SK-N-SH (cell line): ENCODE data around the gene ABCB9. TPM values are rescaled to one million over a fixed set of nuclear protein-coding genes. Genes with fewer than 3 reads are reported as not detected.

Source experiments
- CTCF ChIA-PET: fragments of 300-600, 350-600 bp; formaldehyde crosslinking; extraction: SDS; loops from one replicate; lab custom pipeline; 2021; lab: Yijun Ruan, JAX
- POLR2A ChIA-PET: fragments of 350-600 bp; sonication (Branson Sonifier 250); formaldehyde crosslinking; extraction: SDS; loops from one replicate; lab custom pipeline; 2020; ENCODE audit warnings: antibody characterized with exemption, inconsistent platforms; lab: Yijun Ruan, JAX
- DNase-seq: peaks from one replicate; pipeline ENCODE4 v3.0.0; 2012
- H2AFZ ChIP-seq: fragments of 200-600 bp; sonication (generic); 2 replicates; pipeline ENCODE4 v1.8.1; 2016; ENCODE audit warnings: antibody characterized with exemption, mild to moderate bottlenecking, low read depth
- H3F3A ChIP-seq: fragments of 200-600 bp; sonication (generic); replicated peaks from 2 replicates; pipeline ENCODE3; 2016; ENCODE audit warnings: antibody characterized with exemption, mild to moderate bottlenecking; ENCODE audit not compliant: insufficient read depth
- H3K27ac ChIP-seq, 2 experiments: fragments of 200-500 bp in 1 of 2; fragments of 200-600 bp in 1 of 2; sonication (Bioruptor generic) in 1 of 2; sonication (generic), shearing (Covaris generic) in 1 of 2; 2 replicates each; pipeline versions ENCODE4 v1.5.1 to v1.6.1; 2014 to 2016; ENCODE audit warnings: low read depth in 2 of 2, inconsistent platforms in 1 of 2, low read length in 1 of 2, mild to moderate bottlenecking in 1 of 2, mixed read lengths in 1 of 2
- H3K27me3 ChIP-seq: fragments of 200-600 bp; sonication (generic), shearing (Covaris generic); 2 replicates; pipeline ENCODE4 v1.6.1; 2016; ENCODE audit warnings: mixed run types; ENCODE audit not compliant: insufficient read depth
- H3K36me3 ChIP-seq, 2 experiments: fragments of 200-500 bp in 1 of 2; fragments of 200-600 bp in 1 of 2; sonication (Bioruptor generic) in 1 of 2; sonication (generic) in 1 of 2; replicated peaks in 1 of 2; 2 replicates each; pipeline versions ENCODE3 to v1.5.1; 2014 to 2016; ENCODE audit warnings: low read length in 1 of 2, mild to moderate bottlenecking in 1 of 2; ENCODE audit not compliant: insufficient read depth in 2 of 2, control insufficient read depth in 1 of 2
- H3K4me1 ChIP-seq, 2 experiments: fragments of 200-500 bp in 1 of 2; fragments of 200-600 bp in 1 of 2; sonication (Bioruptor generic) in 1 of 2; sonication (generic), shearing (Covaris generic) in 1 of 2; 2 replicates each; pipeline versions ENCODE4 v1.5.1 to v1.6.1; 2014 to 2016; ENCODE audit warnings: low read depth in 1 of 2, low read length in 1 of 2, mixed run types in 1 of 2; ENCODE audit not compliant: insufficient read depth in 2 of 2, control insufficient read depth in 1 of 2
- H3K4me2 ChIP-seq: fragments of 200-600 bp; sonication (generic), shearing (Covaris generic); 2 replicates; pipeline ENCODE4 v1.6.1; 2017; ENCODE audit warnings: mixed run types
- H3K4me3 ChIP-seq, 2 experiments: fragments of 200-500 bp in 1 of 2; fragments of 200-600 bp in 1 of 2; sonication (Bioruptor generic) in 1 of 2; sonication (generic), shearing (Covaris generic) in 1 of 2; 2 replicates each; pipeline versions ENCODE4 v1.5.1 to v1.8.1; 2014 to 2016; ENCODE audit warnings: low read depth in 2 of 2, inconsistent platforms in 1 of 2, low read length in 1 of 2, mild to moderate bottlenecking in 1 of 2, mixed read lengths in 1 of 2, moderate library complexity in 1 of 2
- H3K79me2 ChIP-seq: fragments of 200-600 bp; sonication (generic); 2 replicates; pipeline ENCODE4 v1.8.1; 2017; ENCODE audit warnings: mild to moderate bottlenecking; ENCODE audit not compliant: insufficient read depth
- H3K9ac ChIP-seq: fragments of 200-600 bp; sonication (generic); 2 replicates; pipeline ENCODE4 v1.6.1; 2017; ENCODE audit warnings: mixed run types
- H3K9me2 ChIP-seq: fragments of 200-600 bp; sonication (generic); 2 replicates; pipeline ENCODE4 v1.6.1; 2017; ENCODE audit warnings: mixed run types
- H3K9me3 ChIP-seq: fragments of 200-600 bp; sonication (generic); 2 replicates; pipeline ENCODE4 v1.6.1; 2017; ENCODE audit warnings: mixed run types, mild to moderate bottlenecking, moderate library complexity
- H4K20me1 ChIP-seq: fragments of 200-600 bp; sonication (generic); 2 replicates; pipeline ENCODE4 v1.6.1; 2017; ENCODE audit warnings: mild to moderate bottlenecking, mixed run types; ENCODE audit not compliant: insufficient read depth
- CTCF ChIP-seq: fragments of 200-600 bp; sonication (generic); IDR thresholded peaks from 2 replicates; pipeline ENCODE4 v1.6.1; 2017; ENCODE audit warnings: antibody characterized with exemption, mild to moderate bottlenecking, moderate library complexity
- ELF1 ChIP-seq: IDR thresholded peaks from 2 replicates; pipeline ENCODE4 v1.4.0; 2012
- FOXJ3 ChIP-seq: sonication (generic); formaldehyde crosslinking; IDR thresholded peaks from 2 replicates; pipeline ENCODE4 v1.5.1; 2020; ENCODE audit warnings: mild to moderate bottlenecking, missing genetic modification reagents
- IRF3 ChIP-seq: fragments of 150-350 bp; IDR thresholded peaks from 2 replicates; pipeline ENCODE4 v1.6.1; 2016; ENCODE audit warnings: mild to moderate bottlenecking, low read depth, low read length
- MAX ChIP-seq: IDR thresholded peaks from 2 replicates; pipeline ENCODE4 v1.4.0; 2012; ENCODE audit warnings: low read depth
- MXI1 ChIP-seq: IDR thresholded peaks from 2 replicates; pipeline ENCODE4 v1.6.1; 2012; ENCODE audit warnings: mild to moderate bottlenecking, low read depth, low read length, improper control_type of control experiment
- NFIC ChIP-seq: IDR thresholded peaks from 2 replicates; pipeline ENCODE4 v1.4.0; 2012; ENCODE audit warnings: borderline replicate concordance
- NRF1 ChIP-seq: IDR thresholded peaks from 2 replicates; pipeline ENCODE4 v1.6.1; 2012; ENCODE audit warnings: low read depth, mild to moderate bottlenecking, low read length
- RCOR1 ChIP-seq: fragments of 150-350 bp; IDR thresholded peaks from 2 replicates; pipeline ENCODE4 v1.6.1; 2017; ENCODE audit warnings: antibody characterized with exemption, low read length
- REST ChIP-seq: IDR thresholded peaks from 2 replicates; pipeline ENCODE4 v1.6.1; 2012; ENCODE audit warnings: mild to moderate bottlenecking, low read depth, low read length, moderate library complexity
- RFX5 ChIP-seq: IDR thresholded peaks from 2 replicates; pipeline ENCODE4 v1.6.1; 2012; ENCODE audit warnings: mild to moderate bottlenecking, improper control_type of control experiment, low read length
- SIN3A ChIP-seq: IDR thresholded peaks from 2 replicates; pipeline ENCODE4 v1.6.1; 2012; ENCODE audit warnings: low read depth, mild to moderate bottlenecking, low read length, moderate library complexity, borderline replicate concordance
- TAF1 ChIP-seq: IDR thresholded peaks from 2 replicates; pipeline ENCODE4 v1.6.1; 2012; ENCODE audit warnings: low read depth, mild to moderate bottlenecking, low read length, moderate library complexity, borderline replicate concordance
- TCF12 ChIP-seq: IDR thresholded peaks from 2 replicates; pipeline ENCODE4 v1.4.0; 2012
- USF2 ChIP-seq: fragments of 150-350 bp; IDR thresholded peaks from 2 replicates; pipeline ENCODE4 v1.6.1; 2017; ENCODE audit warnings: antibody characterized with exemption, low read length, low read depth, borderline replicate concordance
- WGBS: methylation state at CpG from one replicate; pipeline ENCODE4 v1.1.6; 2017; ENCODE audit warnings: low lambda C conversion rate; 5-methylcytosine and 5-hydroxymethylcytosine counted together
- polyA plus RNA-seq, 3 experiments: library from polyadenylated mRNA; depleted of rRNA; stranded (reverse); fragments of >200 nt; gene quantifications; 2 replicates each; pipeline ENCODE4 v1.2.3, GENCODE V29; 2012
- TF ChIP-seq, protein P1 (sequence below): IDR thresholded peaks from 2 replicates; pipeline ENCODE4 v1.4.0; 2012; ENCODE audit warnings: low read depth, borderline replicate concordance

ABCB9 gene
- polyA plus RNA-seq, 1 of the 3 experiments (the other 2 are of a cell fraction) = 6.2 TPM

- TF ChIP-seq CTCF = no peak
- TF ChIP-seq TCF12 = no peak
- TF ChIP-seq, protein P1, sequence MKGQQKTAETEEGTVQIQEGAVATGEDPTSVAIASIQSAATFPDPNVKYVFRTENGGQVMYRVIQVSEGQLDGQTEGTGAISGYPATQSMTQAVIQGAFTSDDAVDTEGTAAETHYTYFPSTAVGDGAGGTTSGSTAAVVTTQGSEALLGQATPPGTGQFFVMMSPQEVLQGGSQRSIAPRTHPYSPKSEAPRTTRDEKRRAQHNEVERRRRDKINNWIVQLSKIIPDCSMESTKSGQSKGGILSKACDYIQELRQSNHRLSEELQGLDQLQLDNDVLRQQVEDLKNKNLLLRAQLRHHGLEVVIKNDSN = peak; percentile 15; the same call in 1 of the 2 replicates
- 0 out of 2 replicates have a peak, but pooled peaks have one; percentile 25 for TF ChIP-seq ELF1
- no peak for TF ChIP-seq RFX5
- TF ChIP-seq USF2 = no peak
- peak; percentile 7; the same call in 1 of the 2 replicates for TF ChIP-seq MAX
- TF ChIP-seq SIN3A = peak; percentile 66; the same call in 1 of the 2 replicates
- TF ChIP-seq, all 33 proteins: peak for 14
Measured at GRCh38 chr12:122980183-122981035, 14.1 kb upstream of the ABCB9 start, which contains the start of gene ARL6IP4 (continued).

DNA sequence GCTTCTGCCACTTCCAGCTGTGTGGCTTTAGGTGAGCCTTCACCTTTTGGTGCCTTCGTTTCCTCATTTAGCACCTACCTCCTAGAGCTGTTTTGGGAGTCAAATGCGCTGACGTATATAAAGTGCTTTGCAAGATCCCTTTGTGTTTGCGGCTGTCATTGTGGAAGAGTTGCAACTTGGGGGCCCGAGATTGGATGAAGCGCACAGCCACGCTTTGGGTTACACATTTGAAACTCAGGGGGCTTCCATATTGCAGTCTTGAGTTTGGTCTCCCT is 13.6 kb upstream of the ABCB9 start:
- Histone ChIP-seq H2AFZ (peak overlapping the region; percentile 45), H3K4me1 (peaks cover 13 to 46% of the 10 kb centered on the region in 2 experiments; a peak in 3 of 4 replicates), H3K4me3 (peak overlapping the region; percentile 96), H3K27ac (peak overlapping the region; percentile 51 to 76; a peak in 3 of 4 replicates), H3K9ac (peak overlapping the region; percentile 92), H3K79me2 (peaks cover 78% of the 10 kb centered on the region), H3F3A (peaks cover 7% of the 10 kb centered on the region), H3K4me2 (peak overlapping the region; percentile 96), H4K20me1 (peaks cover 10% of the 10 kb centered on the region; the same call in 1 of the 2 replicates), H3K27me3 (no peaks in the 10 kb centered on the region), H3K9me3 (no peaks in the 10 kb centered on the region), H3K9me2 (no peaks in the 10 kb centered on the region), H3K36me3 (peaks cover 0 to 25% of the 10 kb centered on the region in 2 experiments)
- CTCF ChIA-PET = interaction anchor here (5.0 kb wide), 1 partner anchor 258 kb away, joined by 25 read pairs; no protein-coding TSS in a partner anchor
- 16% methylated on average over 7 of the region's 7 CpGs for WGBS
- TF ChIP-seq TAF1 (0 out of 2 replicates have a peak, but pooled peaks have one; percentile 7), NFIC (no peak), NRF1 (no peak), IRF3 (no peak), MXI1 (no peak), REST (no peak), FOXJ3 (CRISPR knock-in tag) (no peak), RCOR1 (no peak)
- DNase-seq = no peak
- POLR2A ChIA-PET = interaction anchor here (0.7 to 2.0 kb wide), 3 partner anchors 10 to 253 kb away, joined by 3 to 6 read pairs (median 6); partner anchors contain the start of genes MPHOSPH9 and MTRFR
